Breast epithelium (tissue), 4 donors: ENCODE measurements around the gene SETD3. TPM values are rescaled to one million over a fixed set of nuclear protein-coding genes. Genes with fewer than 3 reads are reported as not detected.

Experiments
- DNase-seq, 2 donors: peaks; one replicate each; pipeline ENCODE4 v3.0.0-alpha.2; 2019; ENCODE audit warnings: low spot score in 2 of 2
- H3K27ac ChIP-seq, 2 donors: fragments of 200-600 bp; sonication (generic) in 1 of 2; one replicate each; pipeline ENCODE4 v1.5.1; 2016 to 2019; ENCODE audit warnings: mild to moderate bottlenecking in 1 of 2
- H3K27me3 ChIP-seq, 2 donors: fragments of 200-600 bp; sonication (generic) in 1 of 2; one replicate each; pipeline versions ENCODE4 v1.5.1 to v1.6.0; 2017 to 2019; ENCODE audit warnings: control low read depth in 1 of 2, mild to moderate bottlenecking in 1 of 2
- H3K36me3 ChIP-seq: fragments of 200-600 bp; one replicate; pipeline ENCODE4 v1.5.1; 2019
- H3K4me1 ChIP-seq, 2 donors: fragments of 200-600 bp; sonication (generic); one replicate each; pipeline ENCODE4 v1.5.1; 2016 to 2019; ENCODE audit warnings: control low read depth in 1 of 2
- H3K4me3 ChIP-seq, 3 donors: fragments of 200-600 bp; sonication (generic); 1 replicate in 2 of 3; 2 replicates in 1 of 3; pipeline ENCODE4 v1.5.1; 2016 to 2019; ENCODE audit warnings: mild to moderate bottlenecking in 3 of 3, moderate library complexity in 2 of 3
- H3K9me3 ChIP-seq, 2 donors: fragments of 200-600 bp; sonication (generic) in 1 of 2; one replicate each; pipeline ENCODE4 v1.5.1; 2016 to 2019; ENCODE audit warnings: control low read depth in 1 of 2
- CTCF ChIP-seq, 3 donors: fragments of 450-650 bp; IDR thresholded peaks; one replicate each; pipeline ENCODE4 v1.5.1; 2016 to 2017; ENCODE audit warnings: antibody characterized with exemption in 3 of 3, mild to moderate bottlenecking in 3 of 3, moderate library complexity in 3 of 3
- POLR2A ChIP-seq: fragments of 450-650 bp; IDR thresholded peaks from one replicate; pipeline ENCODE4 v1.6.1; 2016; ENCODE audit warnings: antibody characterized with exemption, mild to moderate bottlenecking, moderate library complexity
- POLR2AphosphoS5 ChIP-seq, 3 donors: sonication (generic); formaldehyde crosslinking; IDR thresholded peaks; one replicate each; pipeline ENCODE4 v1.6.1; 2017; ENCODE audit warnings: antibody characterized with exemption in 3 of 3
- intact Hi-C: fragments of 100-400 bp; cut with DNase I; formaldehyde crosslinking; loops from one replicate; pipeline ENCODE4 v1.15.1; 2023; ENCODE audit warnings: low total_unique reads
- total RNA-seq, 3 donors: library from RNA; depleted of rRNA; stranded (reverse); fragments of >200 nt; gene quantifications; one replicate each; pipeline ENCODE4 v1.1.0, GENCODE V29; 2016

Gene SETD3
- total RNA-seq, 3 donors from 2014 or later, result 79.0 to 101 (median 89.9) TPM

GRCh38 chr14:99503848-99504453 lies 23.3 kb upstream of the SETD3 start:
- no peak for TF ChIP-seq POLR2AphosphoS5 (IDR thresholded peaks at IDR 0.05)
- TF ChIP-seq POLR2A, result no peak
- no peak for TF ChIP-seq CTCF (IDR thresholded peaks at IDR 0.05)
- H3K36me3 ChIP-seq, result peaks cover 11% of the 10 kb centered on the region
- H3K4me3 ChIP-seq, result no peak overlapping the region
- no peak overlapping the region for H3K27ac ChIP-seq
- DNase-seq, result no peak
- intact Hi-C loops, result no loop called here
- H3K9me3 ChIP-seq, result no peaks in the 10 kb centered on the region
- H3K4me1 ChIP-seq, result no peaks in the 10 kb centered on the region
- no peaks in the 10 kb centered on the region for H3K27me3 ChIP-seq

GRCh38 chr14:99502989-99503421 lies 22.3 kb upstream of the SETD3 start:
- intact Hi-C loops, result no loop called here
- H3K4me3 ChIP-seq, result no peak overlapping the region
- no peaks in the 10 kb centered on the region for H3K9me3 ChIP-seq
- TF ChIP-seq POLR2A (no peak), CTCF (IDR thresholded peaks at IDR 0.05) (no peak), POLR2AphosphoS5 (IDR thresholded peaks at IDR 0.05) (no peak)
- peaks cover 11% of the 10 kb centered on the region for H3K36me3 ChIP-seq
- no peaks in the 10 kb centered on the region for H3K27me3 ChIP-seq
- no peak overlapping the region for H3K27ac ChIP-seq
- H3K4me1 ChIP-seq, result no peaks in the 10 kb centered on the region
- no peak for DNase-seq

- Histone ChIP-seq H3K9me3 (no peaks in the 10 kb centered on the region), H3K4me1 (no peaks in the 10 kb centered on the region), H3K27ac (no peak overlapping the region), H3K36me3 (peaks cover 18% of the 10 kb centered on the region), H3K27me3 (no peaks in the 10 kb centered on the region), H3K4me3 (no peak overlapping the region)
- DNase-seq, result no peak
- intact Hi-C loops, result no loop called here
- TF ChIP-seq CTCF (IDR thresholded peaks at IDR 0.05) (no peak), POLR2A (no peak), POLR2AphosphoS5 (IDR thresholded peaks at IDR 0.05) (no peak)
These were observed 17.2 kb upstream of the SETD3 start for GRCh38 chr14:99497894-99498293.

GRCh38 chr14:99497341-99497740 lies 16.7 kb upstream of the SETD3 start:
- H3K4me1 ChIP-seq, result no peaks in the 10 kb centered on the region
- TF ChIP-seq POLR2AphosphoS5 (IDR thresholded peaks at IDR 0.05) (no peak), CTCF (IDR thresholded peaks at IDR 0.05) (no peak), POLR2A (no peak)
- intact Hi-C loops, result no loop called here
- no peak overlapping the region for H3K27ac ChIP-seq
- H3K36me3 ChIP-seq, result peaks cover 17% of the 10 kb centered on the region
- no peak overlapping the region for H3K4me3 ChIP-seq
- no peaks in the 10 kb centered on the region for H3K9me3 ChIP-seq
- no peaks in the 10 kb centered on the region for H3K27me3 ChIP-seq
- DNase-seq, result no peak

GRCh38 chr14:99484106-99484505 lies 3.4 kb upstream of the SETD3 start:
- Histone ChIP-seq H3K27ac (no peak overlapping the region), H3K4me1 (peaks cover 5 to 35% of the 10 kb centered on the region in 2 donors), H3K4me3 (no peak overlapping the region), H3K9me3 (no peaks in the 10 kb centered on the region), H3K27me3 (no peaks in the 10 kb centered on the region), H3K36me3 (no peaks in the 10 kb centered on the region)
- intact Hi-C loops, result no loop called here
- no peak for TF ChIP-seq POLR2AphosphoS5 (IDR thresholded peaks at IDR 0.05)
- TF ChIP-seq POLR2A, result no peak
- no peak for TF ChIP-seq CTCF (IDR thresholded peaks at IDR 0.05)
- no peak for DNase-seq
